Measurements from ENCODE around the gene LGSN. TPM values are rescaled to one million over a fixed set of nuclear protein-coding genes. Genes with fewer than 3 reads are reported as not detected.
"Not testable (repeated sequence)": the region's sequence is repeated elsewhere in the genome, so short reads cannot be mapped to it uniquely, and the experiment has no call there.

The LGSN gene, protein sequence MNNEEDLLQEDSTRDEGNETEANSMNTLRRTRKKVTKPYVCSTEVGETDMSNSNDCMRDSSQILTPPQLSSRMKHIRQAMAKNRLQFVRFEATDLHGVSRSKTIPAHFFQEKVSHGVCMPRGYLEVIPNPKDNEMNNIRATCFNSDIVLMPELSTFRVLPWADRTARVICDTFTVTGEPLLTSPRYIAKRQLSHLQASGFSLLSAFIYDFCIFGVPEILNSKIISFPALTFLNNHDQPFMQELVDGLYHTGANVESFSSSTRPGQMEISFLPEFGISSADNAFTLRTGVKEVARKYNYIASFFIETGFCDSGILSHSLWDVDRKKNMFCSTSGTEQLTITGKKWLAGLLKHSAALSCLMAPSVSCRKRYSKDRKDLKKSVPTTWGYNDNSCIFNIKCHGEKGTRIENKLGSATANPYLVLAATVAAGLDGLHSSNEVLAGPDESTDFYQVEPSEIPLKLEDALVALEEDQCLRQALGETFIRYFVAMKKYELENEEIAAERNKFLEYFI
- under 1 TPM in 1 of 5 experiments, not detected in 4; 0.11 TPM for total RNA-seq
- under 1 TPM in 1 of 2 donors, not detected in 1; 0.21 TPM for polyA plus RNA-seq
- 0.54 reads per million for total RNA-seq

DNA sequence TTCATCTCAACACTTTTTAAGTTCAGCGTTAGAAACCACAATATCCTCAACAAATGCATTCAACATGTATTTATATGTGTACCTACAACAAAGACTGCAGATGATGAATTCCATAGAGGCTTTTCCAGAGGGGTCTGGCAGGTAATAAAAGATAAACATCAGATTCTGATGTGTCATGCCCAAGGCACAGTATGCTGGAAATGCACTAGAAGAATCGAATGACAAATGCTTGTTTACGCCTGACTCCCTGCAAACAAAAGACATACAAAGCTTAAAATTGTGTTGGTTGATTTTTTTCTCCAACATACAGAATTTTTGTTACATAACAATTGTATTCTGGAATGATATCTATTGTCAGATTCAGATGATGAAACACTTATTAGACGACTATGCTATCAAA lies at the start of gene LGSN:
Gene LGSN, minus strand, starts transcription at position 45 of the 400 bp plus-strand sequence. Its CDS starts 40 bp downstream, at position 5.
- Mint-ChIP-seq H3K4me3 (no peak within 1 kb of the TSS), H3K9me3 (peaks cover 0 to 2% (median 0%) of the 10 kb centered on the region in 11 donors), H3K4me1 (no peaks in the 10 kb centered on the region), H3K27me3 (peaks cover 2 to 8% (median 4%) of the 10 kb centered on the region in 5 donors), H3K27ac (no peak within 1 kb of the TSS), H3K36me3 (no peaks in the 10 kb centered on the region)
- Histone ChIP-seq H3K27me3 (ENCODE audit: control insufficient read depth in 2 of 2, insufficient read depth in 2 of 2, low read length in 2 of 2) (no peaks in the 10 kb centered on the region), H3K9me3 (ENCODE audit: control insufficient read depth in 2 of 3, low read length in 3 of 3) (no peaks in the 10 kb centered on the region), H3K4me1 (ENCODE audit: control insufficient read depth in 2 of 2, insufficient read depth in 2 of 2, low read length in 2 of 2) (no peaks in the 10 kb centered on the region), H3K36me3 (ENCODE audit: control insufficient read depth in 2 of 3, insufficient read depth in 3 of 3, low read length in 3 of 3) (no peaks in the 10 kb centered on the region), H3K27ac (ENCODE audit: low read depth, low read length) (no peak within 1 kb of the TSS), H3K4me3 (ENCODE audit: low read length) (no peak within 1 kb of the TSS)
- ChIA-PET CTCF (no interaction called here), POLR2A (no interaction called here)
- ATAC-seq (no peak), DNase-seq (no peak)
- intact Hi-C loops (cut with micrococcal nuclease) = no loop called here

DNA sequence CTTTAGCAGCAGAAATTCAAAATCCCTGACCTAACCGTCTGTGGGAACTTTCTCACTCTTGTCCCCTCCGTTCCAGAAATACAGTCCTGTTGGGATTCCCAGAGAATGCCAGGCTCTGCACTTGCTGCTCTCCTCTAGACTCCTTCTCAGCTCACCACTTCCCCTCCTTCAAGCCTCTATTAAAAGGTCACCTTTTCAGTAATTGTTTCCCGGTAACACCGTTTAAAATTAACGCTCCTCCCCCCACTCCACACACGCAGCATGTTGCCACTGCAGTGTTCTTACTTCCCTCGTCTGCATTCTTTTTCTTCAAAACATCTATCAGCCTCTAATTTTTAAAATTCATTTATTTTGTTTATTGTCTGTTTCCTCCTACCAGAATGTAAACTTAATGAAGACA lies 48.6 kb upstream of the LGSN start:
- H3K27me3 Mint-ChIP-seq = peaks cover 2 to 8% (median 2%) of the 10 kb centered on the region in 5 donors
- peaks cover 0 to 26% (median 7%) of the 10 kb centered on the region in 11 donors for H3K9me3 Mint-ChIP-seq
- no peaks in the 10 kb centered on the region for H3K4me1 Mint-ChIP-seq
- intact Hi-C loops (cut with micrococcal nuclease) = no loop called here
- no peak overlapping the region for H3K4me3 Mint-ChIP-seq
- Histone ChIP-seq H3K27ac (ENCODE audit: low read depth, low read length) (no peak overlapping the region), H3K36me3 (ENCODE audit: control insufficient read depth in 2 of 3, insufficient read depth in 3 of 3, low read length in 3 of 3) (no peaks in the 10 kb centered on the region), H3K4me3 (ENCODE audit: low read length) (no peak overlapping the region), H3K9me3 (ENCODE audit: control insufficient read depth in 2 of 3, low read length in 3 of 3) (no peaks in the 10 kb centered on the region), H3K27me3 (ENCODE audit: control insufficient read depth in 2 of 2, insufficient read depth in 2 of 2, low read length in 2 of 2) (no peaks in the 10 kb centered on the region), H3K4me1 (ENCODE audit: control insufficient read depth in 2 of 2, insufficient read depth in 2 of 2, low read length in 2 of 2) (no peaks in the 10 kb centered on the region)
- ATAC-seq = no peak
- peak overlapping the region in 1 of 9 donors; percentile 61 for H3K27ac Mint-ChIP-seq
- POLR2A ChIA-PET = no interaction called here
- H3K36me3 Mint-ChIP-seq = peaks cover 0 to 5% (median 0%) of the 10 kb centered on the region in 5 donors
- CTCF ChIA-PET = no interaction called here
- no peak for DNase-seq

DNA sequence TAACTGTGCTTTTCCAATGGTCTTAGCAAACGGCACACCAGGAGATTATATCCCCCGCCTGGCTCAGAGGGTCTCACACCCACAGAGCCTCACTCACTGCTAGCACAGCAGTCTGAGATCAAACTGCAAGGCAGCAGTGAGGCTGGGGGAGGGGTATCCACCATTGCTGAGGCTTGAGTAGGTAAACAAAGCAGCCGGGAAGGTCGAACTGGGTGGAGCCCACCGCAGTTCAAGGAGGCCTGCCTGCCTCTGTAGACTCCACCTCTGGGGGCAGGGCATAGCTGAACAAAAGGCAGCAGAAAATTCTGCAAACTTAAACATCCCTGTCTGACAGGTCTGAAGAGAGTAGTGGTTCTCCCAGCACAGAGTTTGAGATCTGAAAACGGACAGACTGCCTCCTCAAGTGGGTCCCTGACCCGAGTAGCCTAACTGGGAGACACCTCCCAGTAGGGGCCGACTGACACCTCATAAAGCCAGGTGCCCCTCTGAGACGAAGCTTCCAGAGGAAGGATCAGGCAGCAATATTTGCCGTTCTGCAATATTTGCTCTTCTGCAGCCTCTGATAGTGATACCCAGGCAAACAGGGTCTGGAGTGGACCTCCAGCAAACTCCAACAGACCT lies 42.8 kb upstream of the LGSN start:
- Mint-ChIP-seq H3K9me3 (peaks cover 5 to 31% (median 12%) of the 10 kb centered on the region in 11 donors), H3K27me3 (peaks cover 2 to 21% (median 7%) of the 10 kb centered on the region in 5 donors)
- H3K27ac Mint-ChIP-seq; H3K27me3 ChIP-seq (ENCODE audit: control insufficient read depth in 2 of 2, insufficient read depth in 2 of 2, low read length in 2 of 2); H3K9me3 ChIP-seq (ENCODE audit: control insufficient read depth in 2 of 3, low read length in 3 of 3); CTCF ChIA-PET; ATAC-seq; H3K36me3 ChIP-seq (ENCODE audit: control insufficient read depth in 2 of 3, insufficient read depth in 3 of 3, low read length in 3 of 3); H3K27ac ChIP-seq (ENCODE audit: low read depth, low read length); H3K4me3 ChIP-seq (ENCODE audit: low read length); H3K4me1 Mint-ChIP-seq; H3K4me1 ChIP-seq (ENCODE audit: control insufficient read depth in 2 of 2, insufficient read depth in 2 of 2, low read length in 2 of 2); intact Hi-C loops (cut with micrococcal nuclease); DNase-seq; H3K4me3 Mint-ChIP-seq; POLR2A ChIA-PET; H3K36me3 Mint-ChIP-seq: not testable (repeated sequence)

DNA sequence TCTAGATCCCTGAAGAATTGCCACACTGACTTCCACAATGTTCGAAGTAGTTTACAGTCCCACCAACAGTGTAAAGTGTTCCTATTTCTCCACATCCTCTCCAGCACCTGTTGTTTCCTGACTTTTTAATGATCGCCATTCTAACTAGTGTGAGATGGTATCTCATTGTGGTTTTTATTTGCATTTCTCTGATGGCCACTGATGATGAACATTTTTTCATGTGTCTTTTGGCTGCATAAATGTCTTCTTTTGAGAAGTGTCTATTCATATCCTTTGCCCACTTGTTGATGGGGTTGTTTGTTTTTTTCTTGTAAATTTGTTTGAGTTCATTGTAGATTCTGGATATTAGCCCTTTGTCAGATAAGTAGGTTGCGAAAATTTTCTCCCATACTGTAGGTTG lies 37.6 kb upstream of the LGSN start:
- intact Hi-C loops (cut with micrococcal nuclease) = loop anchor here in 1 of 2 donors (10.0 kb wide), 1 partner anchor 167 kb away; no protein-coding TSS in a partner anchor

DNA sequence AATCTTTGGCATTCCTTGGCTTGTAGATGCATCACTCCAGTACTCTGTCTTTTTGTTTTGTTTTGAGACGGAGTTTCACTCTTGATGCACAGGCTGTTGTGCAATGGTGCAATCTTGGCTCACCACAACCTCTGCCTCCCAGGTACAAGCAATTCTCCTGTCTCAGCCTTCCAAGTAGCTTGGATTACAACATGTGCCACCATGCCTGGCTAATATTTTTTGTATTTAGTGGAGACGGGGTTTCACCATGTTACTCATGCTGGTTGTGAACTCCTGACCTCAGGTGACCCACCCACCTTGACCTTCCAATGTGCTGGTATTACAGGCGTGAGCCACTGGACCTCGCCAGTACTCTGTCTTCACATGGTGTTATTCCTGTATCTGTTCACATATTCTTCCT lies 35.8 kb upstream of the LGSN start:
- Mint-ChIP-seq H3K9me3 (peaks cover 0 to 14% (median 5%) of the 10 kb centered on the region in 11 donors), H3K27me3 (peaks cover 4 to 25% (median 13%) of the 10 kb centered on the region in 5 donors), H3K4me1 (peaks cover 0 to 15% (median 7%) of the 10 kb centered on the region in 7 donors), H3K4me3 (no peak overlapping the region), H3K36me3 (peaks cover 0 to 4% (median 0%) of the 10 kb centered on the region in 5 donors), H3K27ac (no peak overlapping the region)
- DNase-seq (no peak), ATAC-seq (no peak)
- CTCF ChIA-PET = no interaction called here
- Histone ChIP-seq H3K4me1 (ENCODE audit: control insufficient read depth in 2 of 2, insufficient read depth in 2 of 2, low read length in 2 of 2) (no peaks in the 10 kb centered on the region), H3K4me3 (ENCODE audit: low read length) (no peak overlapping the region), H3K27ac (ENCODE audit: low read depth, low read length) (no peak overlapping the region), H3K36me3 (ENCODE audit: control insufficient read depth in 2 of 3, insufficient read depth in 3 of 3, low read length in 3 of 3) (no peaks in the 10 kb centered on the region), H3K9me3 (ENCODE audit: control insufficient read depth in 2 of 3, low read length in 3 of 3) (no peaks in the 10 kb centered on the region), H3K27me3 (ENCODE audit: control insufficient read depth in 2 of 2, insufficient read depth in 2 of 2, low read length in 2 of 2) (no peaks in the 10 kb centered on the region)
- POLR2A ChIA-PET = no interaction called here
- intact Hi-C loops (cut with micrococcal nuclease) = loop anchor here in 1 of 2 donors (10.0 kb wide), 1 partner anchor 169 kb away; no protein-coding TSS in a partner anchor

More for the DNA sequence above, 37.6 kb upstream of the LGSN start:
- POLR2A ChIA-PET; H3K4me3 Mint-ChIP-seq; ATAC-seq; H3K27ac ChIP-seq (ENCODE audit: low read depth, low read length); H3K36me3 Mint-ChIP-seq; CTCF ChIA-PET; H3K27me3 ChIP-seq (ENCODE audit: control insufficient read depth in 2 of 2, insufficient read depth in 2 of 2, low read length in 2 of 2); H3K27ac Mint-ChIP-seq; H3K9me3 ChIP-seq (ENCODE audit: control insufficient read depth in 2 of 3, low read length in 3 of 3); H3K4me3 ChIP-seq (ENCODE audit: low read length); H3K4me1 ChIP-seq (ENCODE audit: control insufficient read depth in 2 of 2, insufficient read depth in 2 of 2, low read length in 2 of 2); H3K4me1 Mint-ChIP-seq; H3K36me3 ChIP-seq (ENCODE audit: control insufficient read depth in 2 of 3, insufficient read depth in 3 of 3, low read length in 3 of 3); DNase-seq: not testable (repeated sequence)
- Mint-ChIP-seq H3K9me3 (peaks cover 0 to 14% (median 5%) of the 10 kb centered on the region in 11 donors), H3K27me3 (peaks cover 0 to 15% (median 4%) of the 10 kb centered on the region in 5 donors)

DNA sequence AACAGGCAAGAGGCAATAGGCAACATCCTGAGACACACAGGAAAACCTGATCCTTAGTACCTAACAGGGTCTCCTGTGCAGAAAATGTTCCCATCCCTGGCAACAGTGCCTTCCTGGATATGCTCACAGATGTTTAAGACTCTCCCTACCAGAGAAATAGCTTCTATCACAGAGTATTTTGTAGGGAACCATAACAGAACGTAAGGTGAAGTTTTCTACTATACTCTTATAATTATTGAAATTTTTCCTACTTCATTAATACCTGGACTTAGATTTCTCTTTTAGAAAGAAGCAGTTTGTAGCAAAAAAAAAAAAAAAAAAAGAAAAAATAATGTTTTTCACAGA lies 33.5 kb upstream of the LGSN start:
- intact Hi-C loops (cut with micrococcal nuclease) = loop anchor here (1.0 to 10.0 kb wide), 5 partner anchors 172 to 448 kb away; partner anchors contain the start of genes LOC128125822 (in 1 of the 2), PHF3 (in 1 of the 2) and PTP4A1 (in 1 of the 2)
- ATAC-seq = no peak
- Mint-ChIP-seq H3K36me3 (no peaks in the 10 kb centered on the region), H3K27ac (no peak overlapping the region), H3K4me1 (peaks cover 0 to 15% (median 7%) of the 10 kb centered on the region in 7 donors), H3K9me3 (peaks cover 0 to 4% (median 0%) of the 10 kb centered on the region in 11 donors), H3K27me3 (peaks cover 7 to 24% (median 16%) of the 10 kb centered on the region in 5 donors), H3K4me3 (no peak overlapping the region)
- no peaks in the 10 kb centered on the region for H3K4me1 ChIP-seq (ENCODE audit: control insufficient read depth in 2 of 2, insufficient read depth in 2 of 2, low read length in 2 of 2)
- H3K36me3 ChIP-seq (ENCODE audit: control insufficient read depth in 2 of 3, insufficient read depth in 3 of 3, low read length in 3 of 3) = no peaks in the 10 kb centered on the region
- H3K9me3 ChIP-seq (ENCODE audit: control insufficient read depth in 2 of 3, low read length in 3 of 3) = no peaks in the 10 kb centered on the region
- ChIA-PET CTCF (interaction anchor here (0.7 kb wide), 1 partner anchor 221 kb away, joined by 4 read pairs; no protein-coding TSS in a partner anchor), POLR2A (no interaction called here)
- H3K4me3 ChIP-seq (ENCODE audit: low read length) = no peak overlapping the region
- no peak for DNase-seq
- H3K27ac ChIP-seq (ENCODE audit: low read depth, low read length) = no peak overlapping the region
- H3K27me3 ChIP-seq (ENCODE audit: control insufficient read depth in 2 of 2, insufficient read depth in 2 of 2, low read length in 2 of 2) = no peaks in the 10 kb centered on the region

Measured in naive thymus-derived CD4-positive, alpha-beta T cell (primary cell).